H9 (cell line): ENCODE measurements around the gene CAMTA1. TPM values are rescaled to one million over a fixed set of nuclear protein-coding genes. Genes with fewer than 3 reads are reported as not detected.

ENCODE experiments used
- DNase-seq: peaks from one replicate; pipeline ENCODE4 v3.0.0-alpha.2; 2017
- H2AFZ ChIP-seq: one replicate; pipeline ENCODE4 v1.6.1; 2013; ENCODE audit warnings: mild to moderate bottlenecking, low read length, control low read depth, moderate library complexity
- H2AK5ac ChIP-seq: 2 replicates; pipeline ENCODE4 v1.6.1; 2013; ENCODE audit warnings: low read length, control low read depth, mixed read lengths; ENCODE audit not compliant: insufficient read length
- H2BK120ac ChIP-seq: one replicate; pipeline ENCODE4 v1.6.1; 2013; ENCODE audit warnings: low read depth, mild to moderate bottlenecking, low read length, control low read depth, inconsistent platforms; ENCODE audit not compliant: poor library complexity, severe bottlenecking
- H2BK12ac ChIP-seq: 2 replicates; pipeline ENCODE4 v1.6.1; 2013; ENCODE audit warnings: low read length, control low read depth, mixed read lengths, low read depth; ENCODE audit not compliant: insufficient read length
- H2BK15ac ChIP-seq: 2 replicates; pipeline ENCODE4 v1.6.1; 2013; ENCODE audit warnings: low read depth, low read length, control low read depth
- H2BK20ac ChIP-seq: one replicate; pipeline ENCODE4 v1.6.1; 2013; ENCODE audit warnings: low read depth, mild to moderate bottlenecking, low read length, control low read depth, inconsistent platforms; ENCODE audit not compliant: poor library complexity, severe bottlenecking
- H2BK5ac ChIP-seq: 2 replicates; pipeline ENCODE4 v1.6.1; 2013; ENCODE audit warnings: low read length, control low read depth, mixed read lengths; ENCODE audit not compliant: insufficient read length
- H3K14ac ChIP-seq: 2 replicates; pipeline ENCODE4 v1.6.1; 2013; ENCODE audit warnings: low read length, control low read depth; ENCODE audit not compliant: insufficient read depth
- H3K18ac ChIP-seq: 2 replicates; pipeline ENCODE4 v1.6.1; 2013; ENCODE audit warnings: low read depth, mild to moderate bottlenecking, mixed read lengths, low read length, control low read depth; ENCODE audit not compliant: insufficient read length
- H3K23ac ChIP-seq: 2 replicates; pipeline ENCODE4 v1.6.1; 2013; ENCODE audit warnings: low read length, control low read depth, mixed read lengths, low read depth; ENCODE audit not compliant: insufficient read length
- H3K23me2 ChIP-seq: 2 replicates; pipeline ENCODE4 v1.6.1; 2013; ENCODE audit warnings: low read depth, mild to moderate bottlenecking, mixed read lengths, low read length, control low read depth; ENCODE audit not compliant: insufficient read length, poor library complexity, severe bottlenecking
- H3K27ac ChIP-seq: 2 replicates; pipeline ENCODE4 v1.5.1; 2013; ENCODE audit warnings: low read length, control low read depth, mixed read lengths, low read depth; ENCODE audit not compliant: insufficient read length
- H3K27me3 ChIP-seq: 2 replicates; pipeline ENCODE4 v1.6.1; 2013; ENCODE audit warnings: low read length, control low read depth, inconsistent platforms; ENCODE audit not compliant: insufficient read depth
- H3K4ac ChIP-seq: 2 replicates; pipeline ENCODE4 v1.6.1; 2013; ENCODE audit warnings: low read depth, mild to moderate bottlenecking, control low read depth, inconsistent platforms, low read length, moderate library complexity
- H3K4me1 ChIP-seq: 2 replicates; pipeline ENCODE4 v1.6.1; 2013; ENCODE audit warnings: low read length, control low read depth, inconsistent platforms; ENCODE audit not compliant: insufficient read depth
- H3K4me2 ChIP-seq: 2 replicates; pipeline ENCODE4 v1.6.1; 2013; ENCODE audit warnings: low read length, control low read depth, mixed read lengths; ENCODE audit not compliant: insufficient read length, insufficient read depth
- H3K56ac ChIP-seq: 2 replicates; pipeline ENCODE4 v1.6.1; 2013; ENCODE audit warnings: low read depth, mild to moderate bottlenecking, mixed read lengths, low read length, control low read depth; ENCODE audit not compliant: insufficient read length
- H3K79me1 ChIP-seq: 2 replicates; pipeline ENCODE4 v1.6.1; 2013; ENCODE audit warnings: low read depth, mild to moderate bottlenecking, moderate library complexity, low read length, control low read depth, inconsistent platforms; ENCODE audit not compliant: insufficient read depth, poor library complexity, severe bottlenecking
- H3K79me2 ChIP-seq: 2 replicates; pipeline ENCODE4 v1.6.1; 2013; ENCODE audit warnings: low read length, control low read depth, inconsistent platforms; ENCODE audit not compliant: insufficient read depth
- H3K9ac ChIP-seq: 2 replicates; pipeline ENCODE4 v1.6.1; 2013; ENCODE audit warnings: low read length, control low read depth, mixed read lengths; ENCODE audit not compliant: insufficient read length; ENCODE audit errors: extremely low read depth
- H3K9me3 ChIP-seq: one replicate; pipeline ENCODE4 v1.6.1; 2013; ENCODE audit warnings: low read depth, low read length, inconsistent platforms; ENCODE audit not compliant: control insufficient read depth
- H3T11ph ChIP-seq: one replicate; pipeline ENCODE4 v1.6.1; 2013; ENCODE audit warnings: mild to moderate bottlenecking, low read length, control low read depth, inconsistent platforms
- H4K20me1 ChIP-seq: one replicate; pipeline ENCODE4 v1.6.1; 2013; ENCODE audit not compliant: control insufficient read depth, insufficient read length, insufficient read depth
- H4K5ac ChIP-seq: 2 replicates; pipeline ENCODE4 v1.6.1; 2013; ENCODE audit warnings: low read depth, mild to moderate bottlenecking, mixed read lengths, low read length, control low read depth; ENCODE audit not compliant: insufficient read length
- H4K8ac ChIP-seq: replicated peaks from 2 replicates; pipeline ENCODE4 v1.6.1; 2013; ENCODE audit warnings: low read length, control low read depth, mixed read lengths, low read depth; ENCODE audit not compliant: insufficient read length
- H4K91ac ChIP-seq: 2 replicates; pipeline ENCODE4 v1.6.1; 2013; ENCODE audit warnings: low read depth, mild to moderate bottlenecking, moderate library complexity, mixed read lengths, low read length, control low read depth; ENCODE audit not compliant: insufficient read length
- H3K27ac Mint-ChIP-seq, 3 experiments: 2 replicates in 2 of 3; 3 replicates in 1 of 3; pipeline ENCODE4 v1.8.0; 2020 to 2021; ENCODE audit warnings: mixed read lengths in 3 of 3, mild to moderate bottlenecking in 1 of 3, moderate library complexity in 1 of 3
- H3K27me3 Mint-ChIP-seq: 2 replicates; pipeline ENCODE4 v1.8.0; 2021; ENCODE audit warnings: low read depth, mild to moderate bottlenecking, moderate library complexity, mixed read lengths
- H3K36me3 Mint-ChIP-seq, 3 experiments: 2 replicates in 2 of 3; 3 replicates in 1 of 3; pipeline ENCODE4 v1.8.0; 2020 to 2021; ENCODE audit warnings: low read depth in 3 of 3, mixed read lengths in 3 of 3; ENCODE audit not compliant: insufficient read depth in 1 of 3
- H3K4me1 Mint-ChIP-seq, 2 experiments: 2 replicates each; pipeline ENCODE4 v1.8.0; 2020; ENCODE audit warnings: mixed read lengths in 2 of 2
- H3K4me3 Mint-ChIP-seq, 2 experiments: 2 replicates in 1 of 2; 3 replicates in 1 of 2; pipeline ENCODE4 v1.8.0; 2020 to 2021; ENCODE audit warnings: mild to moderate bottlenecking in 2 of 2, mixed read lengths in 2 of 2, moderate library complexity in 1 of 2
- H3K9me3 Mint-ChIP-seq, 2 experiments: 2 replicates in 1 of 2; 3 replicates in 1 of 2; pipeline ENCODE4 v1.8.0; 2020; ENCODE audit warnings: mild to moderate bottlenecking in 2 of 2, mixed read lengths in 2 of 2, moderate library complexity in 1 of 2
- WGBS: extraction: QIAGEN DNeasy Blood & Tissue Kit; methylation state at CpG from one replicate; pipeline ENCODE4 v1.1.7; 2013; ENCODE audit warnings: missing lambda C conversion rate, low lambda C conversion rate, mixed read lengths; ENCODE audit not compliant: insufficient read length; ENCODE audit errors: extremely low coverage; 5-methylcytosine and 5-hydroxymethylcytosine counted together
- total RNA-seq: library from RNA; stranded (reverse); gene quantifications from 2 replicates; pipeline ENCODE4 v1.2.1, GENCODE V29; 2021
- TF ChIP-seq, protein P1 (sequence below): fragments of 200-600 bp; sonication (generic); conservative IDR thresholded peaks from 3 replicates; pipeline ENCODE4 v1.8.0; 2021; ENCODE audit warnings: antibody characterized with exemption, mild to moderate bottlenecking

The CAMTA1 gene
- total RNA-seq, 1 experiment from 2014 or later = 115 TPM

GRCh38 chr1:7103874-7104273 is 318.6 kb downstream of the CAMTA1 start:
- Histone ChIP-seq H4K20me1 (no peaks in the 10 kb centered on the region), H3K23me2 (no peaks in the 10 kb centered on the region), H3K56ac (no peak overlapping the region), H3K79me1 (no peaks in the 10 kb centered on the region), H2BK5ac (no peak overlapping the region), H3K9ac (no peak overlapping the region), H3K23ac (no peak overlapping the region), H4K5ac (no peak overlapping the region), H2BK20ac (no peak overlapping the region), H4K91ac (no peak overlapping the region), H2AFZ (no peak overlapping the region), H3K9me3 (no peaks in the 10 kb centered on the region), H3K4me2 (no peak overlapping the region), H3K14ac (no peak overlapping the region), H3T11ph (no peak overlapping the region), H2BK120ac (no peak overlapping the region), H2AK5ac (no peak overlapping the region), H3K4me1 (no peaks in the 10 kb centered on the region), H4K8ac (no peak overlapping the region), H3K27me3 (no peaks in the 10 kb centered on the region), H3K79me2 (no peaks in the 10 kb centered on the region), H3K27ac (no peak overlapping the region), H3K18ac (no peak overlapping the region), H3K4ac (no peak overlapping the region), H2BK12ac (no peak overlapping the region), H2BK15ac (no peak overlapping the region)
- Mint-ChIP-seq H3K36me3 (no peaks in the 10 kb centered on the region; a peak in 1 of 7 replicates), H3K27me3 (peaks cover 5% of the 10 kb centered on the region), H3K27ac (no peak overlapping the region), H3K9me3 (0 out of 5 replicates have a peak, but pooled peaks cover 0 to 2% of the 10 kb centered on the region in 2 experiments), H3K4me1 (peaks cover 11 to 12% of the 10 kb centered on the region in 2 experiments), H3K4me3 (no peak overlapping the region)
- 100% methylated on average over 4 of the region's 6 CpGs for WGBS
- DNase-seq = no peak
- TF ChIP-seq, protein P1, sequence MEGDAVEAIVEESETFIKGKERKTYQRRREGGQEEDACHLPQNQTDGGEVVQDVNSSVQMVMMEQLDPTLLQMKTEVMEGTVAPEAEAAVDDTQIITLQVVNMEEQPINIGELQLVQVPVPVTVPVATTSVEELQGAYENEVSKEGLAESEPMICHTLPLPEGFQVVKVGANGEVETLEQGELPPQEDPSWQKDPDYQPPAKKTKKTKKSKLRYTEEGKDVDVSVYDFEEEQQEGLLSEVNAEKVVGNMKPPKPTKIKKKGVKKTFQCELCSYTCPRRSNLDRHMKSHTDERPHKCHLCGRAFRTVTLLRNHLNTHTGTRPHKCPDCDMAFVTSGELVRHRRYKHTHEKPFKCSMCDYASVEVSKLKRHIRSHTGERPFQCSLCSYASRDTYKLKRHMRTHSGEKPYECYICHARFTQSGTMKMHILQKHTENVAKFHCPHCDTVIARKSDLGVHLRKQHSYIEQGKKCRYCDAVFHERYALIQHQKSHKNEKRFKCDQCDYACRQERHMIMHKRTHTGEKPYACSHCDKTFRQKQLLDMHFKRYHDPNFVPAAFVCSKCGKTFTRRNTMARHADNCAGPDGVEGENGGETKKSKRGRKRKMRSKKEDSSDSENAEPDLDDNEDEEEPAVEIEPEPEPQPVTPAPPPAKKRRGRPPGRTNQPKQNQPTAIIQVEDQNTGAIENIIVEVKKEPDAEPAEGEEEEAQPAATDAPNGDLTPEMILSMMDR = no peak
